ENCODE results near the gene SLIT3. TPM values are rescaled to one million over a fixed set of nuclear protein-coding genes. Genes with fewer than 3 reads are reported as not detected.

Gene SLIT3
- total RNA-seq, 1 experiment from 2014 or later: 0.92 TPM

GRCh38 chr5:169219961-169220360 is 81.0 kb downstream of the SLIT3 start:
- H3K36me3 Mint-ChIP-seq (ENCODE audit: insufficient read depth in 1 of 3, low read depth in 3 of 3): no peaks in the 10 kb centered on the region; a peak in 1 of 7 replicates
- Histone ChIP-seq H3K4me2 (ENCODE audit: insufficient read depth, insufficient read length, low read length) (no peak overlapping the region), H2BK12ac (ENCODE audit: insufficient read length, low read depth, low read length) (no peak overlapping the region), H2BK15ac (ENCODE audit: low read depth, low read length) (no peak overlapping the region), H3K79me1 (ENCODE audit: insufficient read depth, low read depth, low read length, poor library complexity, severe bottlenecking) (no peaks in the 10 kb centered on the region), H3K23me2 (ENCODE audit: insufficient read length, low read depth, low read length, poor library complexity, severe bottlenecking) (no peaks in the 10 kb centered on the region), H3K4me1 (ENCODE audit: insufficient read depth, low read length) (no peaks in the 10 kb centered on the region), H3K56ac (ENCODE audit: insufficient read length, low read depth, low read length) (no peak overlapping the region), H3K79me2 (ENCODE audit: insufficient read depth, low read length) (no peaks in the 10 kb centered on the region), H3K27ac (ENCODE audit: insufficient read length, low read depth, low read length) (no peak overlapping the region), H4K91ac (ENCODE audit: insufficient read length, low read depth, low read length) (no peak overlapping the region), H4K8ac (replicated peaks; ENCODE audit: insufficient read length, low read depth, low read length) (no peak overlapping the region), H3K4ac (ENCODE audit: low read depth, low read length) (no peak overlapping the region), H2AFZ (ENCODE audit: low read length) (no peak overlapping the region), H4K20me1 (ENCODE audit: control insufficient read depth, insufficient read depth, insufficient read length) (no peaks in the 10 kb centered on the region), H2BK20ac (ENCODE audit: low read depth, low read length, poor library complexity, severe bottlenecking) (no peak overlapping the region), H3K18ac (ENCODE audit: insufficient read length, low read depth, low read length) (no peak overlapping the region), H3K23ac (ENCODE audit: insufficient read length, low read depth, low read length) (no peak overlapping the region), H2BK5ac (ENCODE audit: insufficient read length, low read length) (no peak overlapping the region), H3K27me3 (ENCODE audit: insufficient read depth, low read length) (peaks cover 26% of the 10 kb centered on the region), H2AK5ac (ENCODE audit: insufficient read length, low read length) (no peak overlapping the region), H3K14ac (ENCODE audit: insufficient read depth, low read length) (no peak overlapping the region), H3K9me3 (ENCODE audit: control insufficient read depth, low read depth, low read length) (no peaks in the 10 kb centered on the region), H2BK120ac (ENCODE audit: low read depth, low read length, poor library complexity, severe bottlenecking) (no peak overlapping the region), H4K5ac (ENCODE audit: insufficient read length, low read depth, low read length) (no peak overlapping the region), H3T11ph (ENCODE audit: low read length) (no peak overlapping the region), H3K9ac (ENCODE audit: extremely low read depth, insufficient read length, low read length) (no peak overlapping the region)
- TF ChIP-seq CTCF (conservative IDR thresholded peaks at IDR 0.05): no peak
- H3K9me3 Mint-ChIP-seq: no peaks in the 10 kb centered on the region; a peak in 2 of 5 replicates
- no peak for DNase-seq
- H3K4me1 Mint-ChIP-seq: peaks cover 0 to 4% of the 10 kb centered on the region in 2 experiments; a peak in 1 of 4 replicates
- WGBS (ENCODE audit: extremely low coverage, insufficient read length, low lambda C conversion rate): no CpG with 5 or more reads among the region's 6 CpGs
- H3K4me3 Mint-ChIP-seq: no peak overlapping the region
- H3K27ac Mint-ChIP-seq: no peak overlapping the region
- peaks cover 98% of the 10 kb centered on the region for H3K27me3 Mint-ChIP-seq (ENCODE audit: low read depth)
